ENCODE data around the gene KRT5.

KRT5 gene

GRCh38 chr12:52486166-52487105, 33.8 kb downstream of the KRT5 start:
- no peak for DNase-seq
- Histone ChIP-seq H3K4me3 (ENCODE audit: insufficient read depth, low read depth, low read length, poor library complexity, severe bottlenecking) (no peak overlapping the region), H3K27me3 (replicated peaks; ENCODE audit: control insufficient read depth, insufficient read depth, low read length, poor library complexity, severe bottlenecking) (no peaks in the 10 kb centered on the region), H3K27ac (ENCODE audit: insufficient read depth, low read length, poor library complexity, severe bottlenecking) (no peak overlapping the region), H3K4me1 (ENCODE audit: control insufficient read depth, insufficient read depth, low read length, poor library complexity, severe bottlenecking) (no peaks in the 10 kb centered on the region), H3K36me3 (ENCODE audit: control insufficient read depth, insufficient read depth, low read length) (no peaks in the 10 kb centered on the region), H3K9me3 (ENCODE audit: control insufficient read depth, low read length) (no peaks in the 10 kb centered on the region)

DNA sequence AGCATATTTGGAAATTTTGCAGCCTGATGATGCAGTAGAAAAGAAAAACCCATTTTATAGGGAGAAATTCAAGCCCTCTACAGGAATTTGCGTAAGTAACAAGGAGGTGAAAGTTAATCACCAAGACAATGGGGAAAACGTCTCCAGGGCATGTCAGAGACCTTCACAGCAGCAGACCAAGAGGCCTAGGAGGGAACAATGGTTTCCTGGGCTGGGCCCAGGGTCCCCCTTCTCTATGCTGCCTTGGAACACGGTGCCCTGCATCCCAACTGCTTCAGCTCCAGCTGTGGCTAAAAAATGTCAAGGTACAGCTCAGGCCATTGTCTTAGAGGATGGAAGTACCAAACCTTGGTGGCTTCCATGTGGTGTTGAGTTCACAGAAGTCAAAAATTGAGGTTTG, 40.1 kb downstream of the KRT5 start:
- no peak for DNase-seq
- Histone ChIP-seq H3K4me3 (ENCODE audit: insufficient read depth, low read depth, low read length, poor library complexity, severe bottlenecking) (no peak overlapping the region), H3K36me3 (ENCODE audit: control insufficient read depth, insufficient read depth, low read length) (no peaks in the 10 kb centered on the region), H3K27ac (ENCODE audit: insufficient read depth, low read length, poor library complexity, severe bottlenecking) (no peak overlapping the region), H3K4me1 (ENCODE audit: control insufficient read depth, insufficient read depth, low read length, poor library complexity, severe bottlenecking) (no peaks in the 10 kb centered on the region), H3K27me3 (replicated peaks; ENCODE audit: control insufficient read depth, insufficient read depth, low read length, poor library complexity, severe bottlenecking) (no peaks in the 10 kb centered on the region), H3K9me3 (ENCODE audit: control insufficient read depth, low read length) (no peaks in the 10 kb centered on the region)

GRCh38 chr12:52477651-52478050, 42.5 kb downstream of the KRT5 start:
- no peaks in the 10 kb centered on the region for H3K36me3 ChIP-seq (ENCODE audit: control insufficient read depth, insufficient read depth, low read length)
- no peaks in the 10 kb centered on the region for H3K4me1 ChIP-seq (ENCODE audit: control insufficient read depth, insufficient read depth, low read length, poor library complexity, severe bottlenecking)
- no peaks in the 10 kb centered on the region for H3K9me3 ChIP-seq (ENCODE audit: control insufficient read depth, low read length)
- H3K4me3 ChIP-seq (ENCODE audit: insufficient read depth, low read depth, low read length, poor library complexity, severe bottlenecking) = no peak overlapping the region
- DNase-seq = no peak
- no peak overlapping the region for H3K27ac ChIP-seq (ENCODE audit: insufficient read depth, low read length, poor library complexity, severe bottlenecking)
- no peaks in the 10 kb centered on the region for H3K27me3 ChIP-seq (replicated peaks; ENCODE audit: control insufficient read depth, insufficient read depth, low read length, poor library complexity, severe bottlenecking)

DNA sequence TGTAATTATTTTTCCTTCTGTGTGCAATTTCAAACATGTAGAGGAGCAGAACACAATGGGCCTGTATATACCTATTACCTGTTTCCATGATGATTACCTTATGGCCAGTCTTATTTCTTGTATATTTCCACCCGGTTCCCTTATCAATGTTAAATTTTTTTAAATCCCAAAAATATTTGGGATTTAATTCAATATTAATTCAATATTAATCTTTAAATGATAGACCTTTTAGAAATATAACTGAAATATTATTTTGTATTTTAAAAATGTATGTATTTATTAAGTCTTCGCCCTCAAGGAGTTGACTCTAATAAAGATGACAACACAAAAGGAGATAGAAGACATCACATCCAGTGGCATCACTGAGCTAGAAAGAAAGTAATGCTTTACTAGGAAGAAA, 46.0 kb downstream of the KRT5 start:
- no peak overlapping the region for H3K27ac ChIP-seq (ENCODE audit: insufficient read depth, low read length, poor library complexity, severe bottlenecking)
- no peaks in the 10 kb centered on the region for H3K9me3 ChIP-seq (ENCODE audit: control insufficient read depth, low read length)
- no peaks in the 10 kb centered on the region for H3K4me1 ChIP-seq (ENCODE audit: control insufficient read depth, insufficient read depth, low read length, poor library complexity, severe bottlenecking)
- no peaks in the 10 kb centered on the region for H3K36me3 ChIP-seq (ENCODE audit: control insufficient read depth, insufficient read depth, low read length)
- H3K4me3 ChIP-seq (ENCODE audit: insufficient read depth, low read depth, low read length, poor library complexity, severe bottlenecking) = no peak overlapping the region
- no peak for DNase-seq
- H3K27me3 ChIP-seq (replicated peaks; ENCODE audit: control insufficient read depth, insufficient read depth, low read length, poor library complexity, severe bottlenecking) = no peaks in the 10 kb centered on the region

DNA sequence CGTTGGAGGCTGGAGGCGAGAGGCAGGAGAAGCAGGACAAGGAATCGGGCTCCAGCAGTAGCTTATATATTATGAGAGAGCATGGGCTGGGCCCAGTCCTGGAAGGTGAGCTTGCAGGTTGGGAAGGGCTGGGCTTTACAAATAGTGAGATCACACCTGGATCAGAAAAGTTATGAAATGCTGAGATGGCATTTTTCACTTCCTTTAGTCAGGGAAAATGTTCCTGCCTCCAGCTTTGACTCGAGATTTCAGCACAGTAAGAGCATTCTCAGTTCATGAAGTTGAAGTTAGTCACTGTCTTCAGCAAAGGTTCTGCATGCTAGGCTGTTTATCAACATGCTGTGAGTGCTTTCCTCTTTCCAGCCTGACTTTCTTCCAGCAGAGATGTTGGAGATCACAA, 46.4 kb downstream of the KRT5 start, which contains the start of gene KRT6C:
KRT6C (minus strand) TSS at position 38 of the 400 bp plus-strand sequence. CDS start 68 bp downstream, outside the sequence.
- H3K4me3 ChIP-seq (ENCODE audit: insufficient read depth, low read depth, low read length, poor library complexity, severe bottlenecking) = no peak within 1 kb of the TSS
- H3K9me3 ChIP-seq (ENCODE audit: control insufficient read depth, low read length) = no peaks in the 10 kb centered on the region
- no peak for DNase-seq
- no peaks in the 10 kb centered on the region for H3K27me3 ChIP-seq (replicated peaks; ENCODE audit: control insufficient read depth, insufficient read depth, low read length, poor library complexity, severe bottlenecking)
- H3K27ac ChIP-seq (ENCODE audit: insufficient read depth, low read length, poor library complexity, severe bottlenecking) = no peak within 1 kb of the TSS
- H3K36me3 ChIP-seq (ENCODE audit: control insufficient read depth, insufficient read depth, low read length) = no peaks in the 10 kb centered on the region
- no peaks in the 10 kb centered on the region for H3K4me1 ChIP-seq (ENCODE audit: control insufficient read depth, insufficient read depth, low read length, poor library complexity, severe bottlenecking)

DNA sequence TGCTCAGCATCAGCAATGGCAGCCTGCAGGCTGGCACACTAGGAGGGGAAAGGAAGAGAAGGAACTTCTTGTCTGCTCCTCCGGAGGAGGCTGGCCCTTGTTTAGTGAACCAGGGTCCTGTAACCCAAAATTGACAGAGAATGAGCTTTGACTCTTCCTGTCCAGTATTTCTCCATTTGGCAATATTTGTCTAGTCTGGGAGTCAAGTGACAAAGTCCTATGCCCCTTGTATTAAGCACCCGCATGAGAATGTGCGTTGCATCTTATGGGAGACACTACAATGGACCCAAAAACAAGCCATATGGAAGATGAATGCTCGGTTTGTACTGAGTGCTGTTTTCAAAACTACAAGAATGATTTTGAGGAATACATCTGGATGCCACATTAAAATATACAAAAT, 50.3 kb downstream of the KRT5 start:
- no peak overlapping the region for H3K4me3 ChIP-seq (ENCODE audit: insufficient read depth, low read depth, low read length, poor library complexity, severe bottlenecking)
- H3K27ac ChIP-seq (ENCODE audit: insufficient read depth, low read length, poor library complexity, severe bottlenecking) = no peak overlapping the region

GRCh38 chr12:52464897-52465296, 55.3 kb downstream of the KRT5 start:
- Histone ChIP-seq H3K36me3 (ENCODE audit: control insufficient read depth, insufficient read depth, low read length) (no peaks in the 10 kb centered on the region), H3K27me3 (replicated peaks; ENCODE audit: control insufficient read depth, insufficient read depth, low read length, poor library complexity, severe bottlenecking) (no peaks in the 10 kb centered on the region), H3K27ac (ENCODE audit: insufficient read depth, low read length, poor library complexity, severe bottlenecking) (no peak overlapping the region)

More for the DNA sequence above, 50.3 kb downstream of the KRT5 start:
- Histone ChIP-seq H3K36me3 (ENCODE audit: control insufficient read depth, insufficient read depth, low read length) (no peaks in the 10 kb centered on the region), H3K4me1 (ENCODE audit: control insufficient read depth, insufficient read depth, low read length, poor library complexity, severe bottlenecking) (no peaks in the 10 kb centered on the region), H3K9me3 (ENCODE audit: control insufficient read depth, low read length) (no peaks in the 10 kb centered on the region), H3K27me3 (replicated peaks; ENCODE audit: control insufficient read depth, insufficient read depth, low read length, poor library complexity, severe bottlenecking) (no peaks in the 10 kb centered on the region)
- no peak for DNase-seq

More at GRCh38 chr12:52464897-52465296, 55.3 kb downstream of the KRT5 start:
- no peaks in the 10 kb centered on the region for H3K9me3 ChIP-seq (ENCODE audit: control insufficient read depth, low read length)
- no peak overlapping the region for H3K4me3 ChIP-seq (ENCODE audit: insufficient read depth, low read depth, low read length, poor library complexity, severe bottlenecking)
- no peak for DNase-seq
- H3K4me1 ChIP-seq (ENCODE audit: control insufficient read depth, insufficient read depth, low read length, poor library complexity, severe bottlenecking) = no peaks in the 10 kb centered on the region

Measured in effector memory CD4-positive, alpha-beta T cell (primary cell).